ENCODE measurements around the gene TMEM51. TPM values are rescaled to one million over a fixed set of nuclear protein-coding genes. Genes with fewer than 3 reads are reported as not detected.
A peak's percentile ranks its signal among the peaks of the same experiment; 100 is the strongest.

TMEM51 gene
- total RNA-seq, 1 donor from 2014 or later: 4.7 TPM

GRCh38 chr1:15260418-15261154 is 107.0 kb downstream of the TMEM51 start:
- Histone ChIP-seq H3K4me3 (ENCODE audit: low read length in 3 of 3) (no peak overlapping the region), H3K27ac (ENCODE audit: low read depth, low read length) (peak overlapping the region; percentile 56), H3K36me3 (ENCODE audit: control insufficient read depth in 3 of 3, insufficient read depth in 3 of 3, low read length in 3 of 3) (no peaks in the 10 kb centered on the region), H3K4me1 (ENCODE audit: control insufficient read depth in 3 of 3, insufficient read depth in 3 of 3, low read length in 3 of 3) (peaks cover 0 to 6% (median 0%) of the 10 kb centered on the region in 3 donors), H3K9ac (ENCODE audit: low read depth in 1 of 3, low read length in 3 of 3) (no peak overlapping the region), H3K9me3 (ENCODE audit: control insufficient read depth in 3 of 3, low read length in 3 of 3) (no peaks in the 10 kb centered on the region), H3K27me3 (ENCODE audit: control insufficient read depth in 3 of 3, insufficient read depth in 3 of 3, low read length in 3 of 3) (peaks cover 0 to 6% (median 0%) of the 10 kb centered on the region in 3 donors)

- Histone ChIP-seq H3K4me3 (ENCODE audit: low read length in 3 of 3) (no peak overlapping the region), H3K4me1 (ENCODE audit: control insufficient read depth in 3 of 3, insufficient read depth in 3 of 3, low read length in 3 of 3) (peaks cover 0 to 6% (median 0%) of the 10 kb centered on the region in 3 donors), H3K36me3 (ENCODE audit: control insufficient read depth in 3 of 3, insufficient read depth in 3 of 3, low read length in 3 of 3) (no peaks in the 10 kb centered on the region), H3K27ac (ENCODE audit: low read depth, low read length) (peak overlapping the region; percentile 56), H3K9ac (ENCODE audit: low read depth in 1 of 3, low read length in 3 of 3) (no peak overlapping the region), H3K9me3 (ENCODE audit: control insufficient read depth in 3 of 3, low read length in 3 of 3) (no peaks in the 10 kb centered on the region), H3K27me3 (ENCODE audit: control insufficient read depth in 3 of 3, insufficient read depth in 3 of 3, low read length in 3 of 3) (peaks cover 0 to 6% (median 0%) of the 10 kb centered on the region in 3 donors)
Observed at GRCh38 chr1:15261155-15262002, 107.8 kb downstream of the TMEM51 start.

DNA sequence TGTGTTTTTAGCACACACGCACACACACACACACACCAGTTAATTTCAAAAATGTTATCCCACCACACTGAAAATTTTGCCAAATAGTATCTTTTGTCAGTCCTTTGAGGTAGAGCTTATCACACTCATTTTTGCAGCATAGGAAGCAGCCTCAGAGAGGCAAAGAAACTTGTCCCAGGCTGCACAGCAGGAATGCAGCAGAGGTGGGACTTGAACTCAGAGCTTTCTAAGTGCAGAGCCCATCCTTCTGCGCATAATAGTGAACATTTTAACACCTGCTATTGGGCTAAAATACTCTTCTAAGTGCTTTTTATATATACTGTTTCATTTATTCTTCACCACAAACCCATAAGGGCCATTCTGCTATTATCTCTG is 108.4 kb downstream of the TMEM51 start:
- H3K4me3 ChIP-seq (ENCODE audit: low read length in 3 of 3): no peak overlapping the region
- peaks cover 0 to 6% (median 0%) of the 10 kb centered on the region in 3 donors for H3K4me1 ChIP-seq (ENCODE audit: control insufficient read depth in 3 of 3, insufficient read depth in 3 of 3, low read length in 3 of 3)

GRCh38 chr1:15262706-15263105 is 109.2 kb downstream of the TMEM51 start:
- Histone ChIP-seq H3K27me3 (ENCODE audit: control insufficient read depth in 3 of 3, insufficient read depth in 3 of 3, low read length in 3 of 3) (no peaks in the 10 kb centered on the region), H3K9me3 (ENCODE audit: control insufficient read depth in 3 of 3, low read length in 3 of 3) (no peaks in the 10 kb centered on the region), H3K36me3 (ENCODE audit: control insufficient read depth in 3 of 3, insufficient read depth in 3 of 3, low read length in 3 of 3) (no peaks in the 10 kb centered on the region), H3K4me3 (ENCODE audit: low read length in 3 of 3) (no peak overlapping the region), H3K27ac (ENCODE audit: low read depth, low read length) (peak overlapping the region; percentile 56), H3K4me1 (ENCODE audit: control insufficient read depth in 3 of 3, insufficient read depth in 3 of 3, low read length in 3 of 3) (peaks cover 0 to 6% (median 0%) of the 10 kb centered on the region in 3 donors), H3K9ac (ENCODE audit: low read depth in 1 of 3, low read length in 3 of 3) (no peak overlapping the region)

More for the DNA sequence above, 108.4 kb downstream of the TMEM51 start:
- H3K27me3 ChIP-seq (ENCODE audit: control insufficient read depth in 3 of 3, insufficient read depth in 3 of 3, low read length in 3 of 3): peaks cover 0 to under 1% (median 0%) of the 10 kb centered on the region in 3 donors
- H3K9ac ChIP-seq (ENCODE audit: low read depth in 1 of 3, low read length in 3 of 3): no peak overlapping the region
- no peaks in the 10 kb centered on the region for H3K36me3 ChIP-seq (ENCODE audit: control insufficient read depth in 3 of 3, insufficient read depth in 3 of 3, low read length in 3 of 3)
- H3K9me3 ChIP-seq (ENCODE audit: control insufficient read depth in 3 of 3, low read length in 3 of 3): no peaks in the 10 kb centered on the region
- H3K27ac ChIP-seq (ENCODE audit: low read depth, low read length): peak overlapping the region; percentile 56

- no peaks in the 10 kb centered on the region for H3K36me3 ChIP-seq (ENCODE audit: control insufficient read depth in 3 of 3, insufficient read depth in 3 of 3, low read length in 3 of 3)
- no peaks in the 10 kb centered on the region for H3K27me3 ChIP-seq (ENCODE audit: control insufficient read depth in 3 of 3, insufficient read depth in 3 of 3, low read length in 3 of 3)
- H3K4me3 ChIP-seq (ENCODE audit: low read length in 3 of 3): no peak overlapping the region
- no peaks in the 10 kb centered on the region for H3K9me3 ChIP-seq (ENCODE audit: control insufficient read depth in 3 of 3, low read length in 3 of 3)
- no peak overlapping the region for H3K27ac ChIP-seq (ENCODE audit: low read depth, low read length)
- peaks cover 0 to 6% (median 0%) of the 10 kb centered on the region in 3 donors for H3K4me1 ChIP-seq (ENCODE audit: control insufficient read depth in 3 of 3, insufficient read depth in 3 of 3, low read length in 3 of 3)
- no peak overlapping the region for H3K9ac ChIP-seq (ENCODE audit: low read depth in 1 of 3, low read length in 3 of 3)
Observed at GRCh38 chr1:15264769-15265168, 111.2 kb downstream of the TMEM51 start.

Other genes starting within 250 kb of the TMEM51 start
- 2.1 TPM for gene FHAD1, start 93.5 kb downstream of the TMEM51 start, total RNA-seq

All from skeletal muscle tissue (tissue), 4 donors.